ENCODE results near the gene GLTPD2. TPM values are rescaled to one million over a fixed set of nuclear protein-coding genes. Genes with fewer than 3 reads are reported as not detected.

GLTPD2 gene
- total RNA-seq, 1 experiment from 2014 or later, result not detected

Other genes starting within 250 kb of the GLTPD2 start
- gene MYBBP1A, start 233.6 kb upstream of the GLTPD2 start, total RNA-seq (2014; rRNA removed; shearing (Covaris generic)), result 59.0 and 63.5 TPM in 2 replicates
- not detected in 2 replicates for gene GGT6, start 228.4 kb upstream of the GLTPD2 start, total RNA-seq (2014; rRNA removed; shearing (Covaris generic))
- gene SMTNL2, start 204.4 kb upstream of the GLTPD2 start, total RNA-seq (2014; rRNA removed; shearing (Covaris generic)), result 0.34 and 1.8 TPM in 2 replicates
- not detected in 2 replicates for gene ALOX15, start 147.3 kb upstream of the GLTPD2 start, total RNA-seq (2014; rRNA removed; shearing (Covaris generic))
- gene PELP1, start 84.8 kb upstream of the GLTPD2 start, total RNA-seq (2014; rRNA removed; shearing (Covaris generic)), result 23.5 and 29.5 TPM in 2 replicates
- gene ARRB2, start 78.3 kb upstream of the GLTPD2 start, total RNA-seq (2014; rRNA removed; shearing (Covaris generic)), result 6.7 and 12.3 TPM in 2 replicates
- gene MED11, start 57.5 kb upstream of the GLTPD2 start, total RNA-seq (2014; rRNA removed; shearing (Covaris generic)), result 29.9 and 33.3 TPM in 2 replicates
- 0.07 and 0.21 TPM in 2 replicates for gene ZMYND15, start 49.1 kb upstream of the GLTPD2 start, total RNA-seq (2014; rRNA removed; shearing (Covaris generic))
- gene CXCL16, start 49.0 kb upstream of the GLTPD2 start, total RNA-seq (2014; rRNA removed; shearing (Covaris generic)), result 5.1 and 8.1 TPM in 2 replicates
- gene TM4SF5, start 17.1 kb upstream of the GLTPD2 start, total RNA-seq (2014; rRNA removed; shearing (Covaris generic)), result not detected in 2 replicates
- gene VMO1, start 2.6 kb upstream of the GLTPD2 start, total RNA-seq (2014; rRNA removed; shearing (Covaris generic)), result not detected in 2 replicates
- 351 and 425 TPM in 2 replicates for gene PSMB6, start 7.2 kb downstream of the GLTPD2 start, total RNA-seq (2014; rRNA removed; shearing (Covaris generic))
- gene PLD2, start 18.2 kb downstream of the GLTPD2 start, total RNA-seq (2014; rRNA removed; shearing (Covaris generic)), result 17.6 and 18.0 TPM in 2 replicates
- 31.4 and 31.6 TPM in 2 replicates for gene MINK1, start 44.4 kb downstream of the GLTPD2 start, total RNA-seq (2014; rRNA removed; shearing (Covaris generic))
- 0.07 and 0.48 TPM in 2 replicates for gene C17orf107, start 110.6 kb downstream of the GLTPD2 start, total RNA-seq (2014; rRNA removed; shearing (Covaris generic))
- not detected in 2 replicates for gene CHRNE, start 114.1 kb downstream of the GLTPD2 start, total RNA-seq (2014; rRNA removed; shearing (Covaris generic))
- gene GP1BA, start 143.3 kb downstream of the GLTPD2 start, total RNA-seq (2014; rRNA removed; shearing (Covaris generic)), result 0.17 TPM in 1 of 2 replicates, not detected in the other
- 80.8 and 82.6 TPM in 2 replicates for gene SLC25A11, start 151.1 kb downstream of the GLTPD2 start, total RNA-seq (2014; rRNA removed; shearing (Covaris generic))
- 48.2 and 49.2 TPM in 2 replicates for gene RNF167, start 151.3 kb downstream of the GLTPD2 start, total RNA-seq (2014; rRNA removed; shearing (Covaris generic))
- gene PFN1, start 159.6 kb downstream of the GLTPD2 start, total RNA-seq (2014; rRNA removed; shearing (Covaris generic)), result 1,113 and 1,180 TPM in 2 replicates
- gene ENO3, start 162.2 kb downstream of the GLTPD2 start, total RNA-seq (2014; rRNA removed; shearing (Covaris generic)), result 4.0 and 12.3 TPM in 2 replicates
- gene SPAG7, start 178.9 kb downstream of the GLTPD2 start, total RNA-seq (2014; rRNA removed; shearing (Covaris generic)), result 74.4 and 90.6 TPM in 2 replicates
- 2.4 and 7.1 TPM in 2 replicates for gene CAMTA2, start 198.7 kb downstream of the GLTPD2 start, total RNA-seq (2014; rRNA removed; shearing (Covaris generic))
- gene INCA1, start 208.6 kb downstream of the GLTPD2 start, total RNA-seq (2014; rRNA removed; shearing (Covaris generic)), result 0.88 and 1.5 TPM in 2 replicates
- 123 and 125 TPM in 2 replicates for gene KIF1C, start 209.0 kb downstream of the GLTPD2 start, total RNA-seq (2014; rRNA removed; shearing (Covaris generic))
- gene SLC52A1, start 246.5 kb downstream of the GLTPD2 start, total RNA-seq (2014; rRNA removed; shearing (Covaris generic)), result 0.05 and 0.16 TPM in 2 replicates